ENCODE data around the gene MYO5B. TPM values are rescaled to one million over a fixed set of nuclear protein-coding genes. Genes with fewer than 3 reads are reported as not detected.

The MYO5B gene
- polyA plus RNA-seq, 1 experiment: 0.18 TPM

- TF ChIP-seq, protein P1, sequence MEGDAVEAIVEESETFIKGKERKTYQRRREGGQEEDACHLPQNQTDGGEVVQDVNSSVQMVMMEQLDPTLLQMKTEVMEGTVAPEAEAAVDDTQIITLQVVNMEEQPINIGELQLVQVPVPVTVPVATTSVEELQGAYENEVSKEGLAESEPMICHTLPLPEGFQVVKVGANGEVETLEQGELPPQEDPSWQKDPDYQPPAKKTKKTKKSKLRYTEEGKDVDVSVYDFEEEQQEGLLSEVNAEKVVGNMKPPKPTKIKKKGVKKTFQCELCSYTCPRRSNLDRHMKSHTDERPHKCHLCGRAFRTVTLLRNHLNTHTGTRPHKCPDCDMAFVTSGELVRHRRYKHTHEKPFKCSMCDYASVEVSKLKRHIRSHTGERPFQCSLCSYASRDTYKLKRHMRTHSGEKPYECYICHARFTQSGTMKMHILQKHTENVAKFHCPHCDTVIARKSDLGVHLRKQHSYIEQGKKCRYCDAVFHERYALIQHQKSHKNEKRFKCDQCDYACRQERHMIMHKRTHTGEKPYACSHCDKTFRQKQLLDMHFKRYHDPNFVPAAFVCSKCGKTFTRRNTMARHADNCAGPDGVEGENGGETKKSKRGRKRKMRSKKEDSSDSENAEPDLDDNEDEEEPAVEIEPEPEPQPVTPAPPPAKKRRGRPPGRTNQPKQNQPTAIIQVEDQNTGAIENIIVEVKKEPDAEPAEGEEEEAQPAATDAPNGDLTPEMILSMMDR (IDR thresholded peaks at IDR 0.05; ENCODE audit: insufficient read depth, low read depth, low read length): no peak
- Histone ChIP-seq H3K27me3 (ENCODE audit: control insufficient read depth, insufficient read depth, low read length) (no peaks in the 10 kb centered on the region), H3K4me3 (ENCODE audit: low read depth, low read length) (no peak overlapping the region), H3K36me3 (ENCODE audit: control insufficient read depth, insufficient read depth, low read length) (no peaks in the 10 kb centered on the region)
- ChIA-PET CTCF (interaction anchor here (1.7 kb wide), 1 partner anchor 16 kb away, joined by 6 read pairs; no protein-coding TSS in a partner anchor), POLR2A (no interaction called here)
- no peak for DNase-seq (ENCODE audit: low read depth)
These were observed 143.7 kb downstream of the MYO5B start for GRCh38 chr18:50051288-50051687.

GRCh38 chr18:50045126-50045525 is 149.8 kb downstream of the MYO5B start:
- ChIA-PET CTCF (interaction anchor here (1.4 kb wide), 1 partner anchor 159 kb away, joined by 4 read pairs; no protein-coding TSS in a partner anchor), POLR2A (no interaction called here)
- H3K4me3 ChIP-seq (ENCODE audit: low read depth, low read length): no peak overlapping the region
- TF ChIP-seq, protein P1 (IDR thresholded peaks at IDR 0.05; ENCODE audit: insufficient read depth, low read depth, low read length): no peak
- no peaks in the 10 kb centered on the region for H3K36me3 ChIP-seq (ENCODE audit: control insufficient read depth, insufficient read depth, low read length)
- no peak for DNase-seq (ENCODE audit: low read depth)
- H3K27me3 ChIP-seq (ENCODE audit: control insufficient read depth, insufficient read depth, low read length): no peaks in the 10 kb centered on the region

- TF ChIP-seq, protein P1 (IDR thresholded peaks at IDR 0.05; ENCODE audit: insufficient read depth, low read depth, low read length): no peak
- DNase-seq (ENCODE audit: low read depth): no peak
- ChIA-PET POLR2A (no interaction called here), CTCF (interaction anchor here (1.4 kb wide), 1 partner anchor 159 kb away, joined by 4 read pairs; no protein-coding TSS in a partner anchor)
- Histone ChIP-seq H3K27me3 (ENCODE audit: control insufficient read depth, insufficient read depth, low read length) (no peaks in the 10 kb centered on the region), H3K36me3 (ENCODE audit: control insufficient read depth, insufficient read depth, low read length) (no peaks in the 10 kb centered on the region), H3K4me3 (ENCODE audit: low read depth, low read length) (no peak overlapping the region)
These were observed 150.5 kb downstream of the MYO5B start for GRCh38 chr18:50044402-50044801.

DNA sequence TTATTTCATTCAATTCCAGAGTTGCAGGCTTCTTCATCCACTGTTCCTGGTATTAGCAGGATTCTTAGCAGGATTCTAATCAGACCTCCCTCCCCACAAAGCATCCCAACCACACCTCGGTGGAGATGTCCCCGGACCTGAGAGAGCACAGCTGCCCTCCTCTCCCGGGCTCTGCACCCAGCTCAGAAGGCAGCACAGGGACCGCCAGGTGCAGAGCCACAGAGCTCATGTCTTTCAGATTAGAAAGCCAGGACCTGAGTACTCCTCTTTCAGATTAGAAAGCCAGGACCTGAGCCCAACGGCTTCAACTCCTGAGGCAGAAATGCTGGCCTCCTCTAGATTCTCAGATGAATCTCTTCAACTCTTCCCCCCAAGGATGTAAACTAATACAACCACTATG is 152.3 kb downstream of the MYO5B start:
- Histone ChIP-seq H3K4me3 (ENCODE audit: low read depth, low read length) (no peak overlapping the region), H3K27me3 (ENCODE audit: control insufficient read depth, insufficient read depth, low read length) (no peaks in the 10 kb centered on the region), H3K36me3 (ENCODE audit: control insufficient read depth, insufficient read depth, low read length) (no peaks in the 10 kb centered on the region)
- ChIA-PET POLR2A (no interaction called here), CTCF (no interaction called here)
- no peak for DNase-seq (ENCODE audit: low read depth)
- TF ChIP-seq, protein P1 (IDR thresholded peaks at IDR 0.05; ENCODE audit: insufficient read depth, low read depth, low read length): no peak

DNA sequence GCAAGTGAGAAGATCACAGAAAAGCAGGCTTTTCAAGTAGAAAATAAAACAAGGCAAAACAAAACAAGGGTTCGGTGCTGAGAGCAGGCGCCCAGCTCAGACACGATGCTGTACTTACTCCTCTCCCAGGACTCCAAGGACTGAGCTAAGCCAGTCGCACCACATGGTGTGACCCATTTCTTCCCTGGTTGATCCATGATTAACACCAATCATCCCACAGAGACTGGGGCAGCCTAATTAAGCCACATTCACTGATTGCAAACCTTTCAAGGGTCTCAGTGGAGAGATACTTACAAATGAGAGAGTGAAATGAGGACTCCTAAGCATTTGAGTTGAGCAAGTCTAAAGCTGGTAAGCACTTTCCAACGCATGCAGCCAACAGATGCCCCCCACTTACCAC is 155.2 kb downstream of the MYO5B start:
- Histone ChIP-seq H3K36me3 (ENCODE audit: control insufficient read depth, insufficient read depth, low read length) (no peaks in the 10 kb centered on the region), H3K27me3 (ENCODE audit: control insufficient read depth, insufficient read depth, low read length) (no peaks in the 10 kb centered on the region), H3K4me3 (ENCODE audit: low read depth, low read length) (no peak overlapping the region)
- DNase-seq (ENCODE audit: low read depth): no peak
- POLR2A ChIA-PET: no interaction called here
- CTCF ChIA-PET: no interaction called here
- TF ChIP-seq, protein P1 (IDR thresholded peaks at IDR 0.05; ENCODE audit: insufficient read depth, low read depth, low read length): no peak
